ENCODE results near the gene ZNF888.
A peak's percentile ranks its signal among the peaks of the same experiment; 100 is the strongest.
"Not testable (repeated sequence)": the region's sequence is repeated elsewhere in the genome, so short reads cannot be mapped to it uniquely, and the experiment has no call there.

ZNF888 gene

GRCh38 chr19:52922841-52923777, at the start of gene ZNF888:
ZNF888 (minus strand) TSS chr19:52923428; CDS start chr19:52917873, 5,555 bp downstream.
- peak; percentile 88 for DNase-seq

- DNase-seq: no peak
Observed at GRCh38 chr19:52967772-52968171, 44.5 kb upstream of the ZNF888 start.

GRCh38 chr19:52963247-52963618, 40.0 kb upstream of the ZNF888 start:
- peak; percentile 28 for DNase-seq

GRCh38 chr19:52962394-52963246, 39.4 kb upstream of the ZNF888 start, which contains the start of gene ZNF816:
ZNF816 (minus strand) TSS chr19:52962881; CDS start chr19:52956089, 6,792 bp downstream.
- DNase-seq: peak; percentile 100

GRCh38 chr19:52961981-52962380, 38.8 kb upstream of the ZNF888 start:
- no peak for DNase-seq

GRCh38 chr19:52959613-52960295, 36.5 kb upstream of the ZNF888 start:
- no peak for DNase-seq

GRCh38 chr19:52957591-52957990, 34.4 kb upstream of the ZNF888 start:
- no peak for DNase-seq

- no peak for DNase-seq
Observed at GRCh38 chr19:52956917-52957316, 33.7 kb upstream of the ZNF888 start.

GRCh38 chr19:52949422-52949821, 26.2 kb upstream of the ZNF888 start:
- DNase-seq: no peak

GRCh38 chr19:52948025-52948770, 25.0 kb upstream of the ZNF888 start:
- DNase-seq: no peak

GRCh38 chr19:52946322-52947310, 23.4 kb upstream of the ZNF888 start:
- DNase-seq: no peak

- no peak for DNase-seq
Observed at GRCh38 chr19:52945652-52946321, 22.6 kb upstream of the ZNF888 start.

GRCh38 chr19:52944703-52945493, 21.7 kb upstream of the ZNF888 start:
- not testable (repeated sequence) for DNase-seq

GRCh38 chr19:52943884-52944643, 20.8 kb upstream of the ZNF888 start:
- no peak for DNase-seq

- no peak for DNase-seq
Observed at GRCh38 chr19:52943134-52943883, 20.1 kb upstream of the ZNF888 start.

- DNase-seq: peak; percentile 95
Observed at GRCh38 chr19:52942386-52943133, 19.3 kb upstream of the ZNF888 start.

- DNase-seq: peak; percentile 27
Observed at GRCh38 chr19:52941941-52942385, 18.7 kb upstream of the ZNF888 start.

All from CD4-positive, alpha-beta T cell treated with Interleukin-17A for 4 hours (primary cell).